CD14-positive monocyte (primary cell): Measurements from ENCODE around the gene NUP205. TPM values are rescaled to one million over a fixed set of nuclear protein-coding genes. Genes with fewer than 3 reads are reported as not detected.

ENCODE experiments used
- DNase-seq, 3 donors: peaks; one replicate each; pipeline ENCODE4 v3.0.0-alpha.2; 2011 to 2022
- H2AFZ ChIP-seq: 2 replicates; pipeline ENCODE4 v1.6.0; 2012; ENCODE audit warnings: mild to moderate bottlenecking, low read depth, low read length, inconsistent platforms; ENCODE audit not compliant: insufficient read depth, poor library complexity, severe bottlenecking
- H3K27ac ChIP-seq, 2 donors: 1 replicate in 1 of 2; 2 replicates in 1 of 2; pipeline ENCODE4 v1.5.1; 2012 to 2013; ENCODE audit warnings: low read length in 2 of 2, control low read depth in 1 of 2, inconsistent platforms in 1 of 2, low read depth in 1 of 2, mild to moderate bottlenecking in 1 of 2
- H3K27me3 ChIP-seq, 2 donors: one replicate each; pipeline versions ENCODE4 v1.6.0 to v1.6.1; 2011 to 2013; ENCODE audit warnings: low read length in 2 of 2; ENCODE audit not compliant: control insufficient read depth in 2 of 2, insufficient read depth in 2 of 2
- H3K36me3 ChIP-seq, 2 donors: replicated peaks in 1 of 2; 1 replicate in 1 of 2; 2 replicates in 1 of 2; pipeline versions ENCODE4 v1.5.1 to v1.6.1; 2012 to 2013; ENCODE audit warnings: low read length in 2 of 2, control low read depth in 1 of 2, inconsistent platforms in 1 of 2, mild to moderate bottlenecking in 1 of 2; ENCODE audit not compliant: insufficient read depth in 2 of 2, control insufficient read depth in 1 of 2
- H3K4me1 ChIP-seq, 2 donors: 1 replicate in 1 of 2; 2 replicates in 1 of 2; pipeline versions ENCODE4 v1.5.1 to v1.6.1; 2012 to 2013; ENCODE audit warnings: low read length in 2 of 2, control low read depth in 1 of 2, inconsistent platforms in 1 of 2, mild to moderate bottlenecking in 1 of 2, moderate library complexity in 1 of 2; ENCODE audit not compliant: insufficient read depth in 2 of 2, control insufficient read depth in 1 of 2
- H3K4me2 ChIP-seq: replicated peaks from 2 replicates; pipeline ENCODE3; 2012; ENCODE audit warnings: low read length, moderate library complexity, mild to moderate bottlenecking; ENCODE audit not compliant: poor library complexity, severe bottlenecking; ENCODE audit errors: extremely low read depth
- H3K4me3 ChIP-seq, 3 experiments: fragments of 200-600 bp in 1 of 3; sonication (generic) in 1 of 3; replicated peaks in 1 of 3; 1 replicate in 2 of 3; 2 replicates in 1 of 3; pipeline ENCODE4 v1.5.1; 2011 to 2013; ENCODE audit warnings: low read length in 3 of 3, mild to moderate bottlenecking in 3 of 3, control low read depth in 2 of 3, low read depth in 2 of 3, inconsistent platforms in 1 of 3, moderate library complexity in 1 of 3
- H3K79me2 ChIP-seq: 2 replicates; pipeline ENCODE4 v1.6.0; 2012; ENCODE audit warnings: mild to moderate bottlenecking, control low read depth, inconsistent platforms, low read length, moderate library complexity; ENCODE audit not compliant: insufficient read depth
- H3K9ac ChIP-seq: 2 replicates; pipeline ENCODE4 v1.6.0; 2017; ENCODE audit warnings: low read length, mild to moderate bottlenecking; ENCODE audit not compliant: insufficient read depth, poor library complexity, severe bottlenecking
- H3K9me3 ChIP-seq, 2 donors: replicated peaks in 1 of 2; 1 replicate in 1 of 2; 2 replicates in 1 of 2; pipeline versions ENCODE4 v1.5.1 to v1.6.1; 2012 to 2013; ENCODE audit warnings: low read length in 2 of 2, control low read depth in 1 of 2; ENCODE audit not compliant: control insufficient read depth in 1 of 2, insufficient read depth in 1 of 2
- H4K20me1 ChIP-seq: 2 replicates; pipeline ENCODE4 v1.6.0; 2012; ENCODE audit warnings: mild to moderate bottlenecking, low read length, control low read depth, moderate library complexity; ENCODE audit not compliant: insufficient read depth
- H3K27ac Mint-ChIP-seq, 7 donors: one replicate each; pipeline ENCODE4 v1.8.0; 2020; ENCODE audit warnings: mild to moderate bottlenecking in 7 of 7, mixed read lengths in 7 of 7, moderate library complexity in 6 of 7, inconsistent platforms in 2 of 7
- H3K27me3 Mint-ChIP-seq, 3 donors: one replicate each; pipeline ENCODE4 v1.8.0; 2021 to 2022; ENCODE audit warnings: low read depth in 3 of 3, mild to moderate bottlenecking in 3 of 3, mixed read lengths in 3 of 3, moderate library complexity in 3 of 3, inconsistent platforms in 1 of 3
- H3K36me3 Mint-ChIP-seq, 2 donors: one replicate each; pipeline ENCODE4 v1.8.0; 2020; ENCODE audit warnings: mixed read lengths in 2 of 2, inconsistent platforms in 1 of 2, mild to moderate bottlenecking in 1 of 2
- H3K4me1 Mint-ChIP-seq: one replicate; pipeline ENCODE4 v1.8.0; 2020; ENCODE audit warnings: mild to moderate bottlenecking, mixed read lengths
- H3K4me3 Mint-ChIP-seq, 2 donors: one replicate each; pipeline ENCODE4 v1.8.0; 2020; ENCODE audit warnings: mild to moderate bottlenecking in 2 of 2, mixed read lengths in 2 of 2, moderate library complexity in 1 of 2
- H3K9me3 Mint-ChIP-seq, 7 donors: one replicate each; pipeline ENCODE4 v1.8.0; 2020 to 2022; ENCODE audit warnings: mixed read lengths in 7 of 7, mild to moderate bottlenecking in 6 of 7, moderate library complexity in 6 of 7, inconsistent platforms in 2 of 7
- CTCF ChIP-seq: fragments of 200-600 bp; IDR thresholded peaks from one replicate; pipeline ENCODE4 v1.8.0; 2022; ENCODE audit warnings: antibody characterized with exemption, mild to moderate bottlenecking
- WGBS: methylation state at CpG from one replicate; pipeline ENCODE4 v1.1.5; 2013; ENCODE audit warnings: missing lambda C conversion rate; ENCODE audit not compliant: insufficient coverage; 5-methylcytosine and 5-hydroxymethylcytosine counted together
- intact Hi-C, 2 donors: fragments of 100-400 bp; cut with micrococcal nuclease; formaldehyde crosslinking; loops; one replicate each; pipeline versions ENCODE4 v1.15.0 to v1.15.1; 2023
- polyA plus RNA-seq, 3 donors: library from polyadenylated mRNA; depleted of rRNA in 1 of 3; unstranded in 2 of 3; stranded (reverse) in 1 of 3; fragments of 300-500 nt in 2 of 3; fragments of >200 nt in 1 of 3; fragmentation: Illumina TruSeq in 2 of 3; gene quantifications; 1 replicate in 2 of 3; 2 replicates in 1 of 3; pipeline ENCODE4 v1.2.3, GENCODE V29; 2012 to 2021

The NUP205 gene
- polyA plus RNA-seq, 3 donors, result 10.9 to 15.2 (median 13.7) TPM

DNA sequence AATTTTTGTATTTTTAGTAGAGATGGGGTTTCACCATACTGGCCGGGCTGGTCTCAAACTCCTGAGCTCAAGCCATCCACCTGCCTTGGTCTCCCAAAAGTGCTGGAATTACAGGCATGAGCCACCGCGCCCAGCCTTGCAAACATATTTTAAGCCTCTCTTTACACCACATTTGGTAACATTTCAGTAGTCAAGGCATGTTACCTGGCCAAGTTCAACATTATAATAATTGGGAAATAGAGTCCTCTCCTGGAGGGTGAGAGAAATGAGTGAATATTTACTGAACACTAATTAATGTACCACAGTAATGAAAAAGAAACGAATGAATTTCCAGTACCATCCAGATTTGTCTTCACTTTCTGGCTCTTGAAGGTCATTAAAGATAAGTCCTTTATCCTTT lies 37.8 kb upstream of the NUP205 start:
- no peak overlapping the region for H3K4me3 Mint-ChIP-seq
- H3K4me1 Mint-ChIP-seq, result peaks cover 11% of the 10 kb centered on the region
- H3K9ac ChIP-seq, result no peak overlapping the region
- no peaks in the 10 kb centered on the region for H3K36me3 ChIP-seq
- H3K4me2 ChIP-seq, result no peak overlapping the region
- no peak overlapping the region for H2AFZ ChIP-seq
- no peak overlapping the region for H3K4me3 ChIP-seq
- H3K27ac ChIP-seq, result no peak overlapping the region
- no peak for DNase-seq
- H3K79me2 ChIP-seq, result no peaks in the 10 kb centered on the region
- H3K27me3 Mint-ChIP-seq, result peaks cover 0 to 3% (median 2%) of the 10 kb centered on the region in 3 donors
- H4K20me1 ChIP-seq, result no peaks in the 10 kb centered on the region
- H3K4me1 ChIP-seq, result peaks cover 7% of the 10 kb centered on the region in 2 donors
- WGBS, result no CpG with 5 or more reads among the region's 4 CpGs
- no peaks in the 10 kb centered on the region for H3K27me3 ChIP-seq
- peak overlapping the region in 1 of 7 donors; percentile 18 for H3K27ac Mint-ChIP-seq
- no peak for TF ChIP-seq CTCF
- intact Hi-C loops, result loop anchor here in 1 of 2 donors (10.0 kb wide), 1 partner anchor 145 kb away; the partner anchor contains the start of gene STMP1
- peaks cover 4 to 10% (median 6%) of the 10 kb centered on the region in 7 donors for H3K9me3 Mint-ChIP-seq
- no peaks in the 10 kb centered on the region for H3K36me3 Mint-ChIP-seq
- H3K9me3 ChIP-seq, result no peaks in the 10 kb centered on the region

GRCh38 chr7:135522509-135522908 lies 35.2 kb upstream of the NUP205 start:
- H3K79me2 ChIP-seq, result no peaks in the 10 kb centered on the region
- peaks cover 2 to 3% (median 2%) of the 10 kb centered on the region in 3 donors for H3K27me3 Mint-ChIP-seq
- no peak overlapping the region for H3K4me3 Mint-ChIP-seq
- peak in 2 of 3 donors; percentile 15 to 34 for DNase-seq
- no peaks in the 10 kb centered on the region for H3K27me3 ChIP-seq
- peaks cover 11% of the 10 kb centered on the region for H3K4me1 Mint-ChIP-seq
- no peaks in the 10 kb centered on the region for H3K9me3 ChIP-seq
- H3K9ac ChIP-seq, result no peak overlapping the region
- TF ChIP-seq CTCF, result no peak
- H3K4me2 ChIP-seq, result no peak overlapping the region
- H3K4me1 ChIP-seq, result peaks cover 7% of the 10 kb centered on the region in 2 donors
- H3K9me3 Mint-ChIP-seq, result peaks cover 4 to 10% (median 6%) of the 10 kb centered on the region in 7 donors
- no peaks in the 10 kb centered on the region for H4K20me1 ChIP-seq
- intact Hi-C loops, result no loop called here
- H3K27ac Mint-ChIP-seq, result peak overlapping the region in 5 of 7 donors; percentile 37 to 89 (median 80)
- no peaks in the 10 kb centered on the region for H3K36me3 Mint-ChIP-seq
- no peaks in the 10 kb centered on the region for H3K36me3 ChIP-seq
- WGBS, result no CpG with 5 or more reads among the region's 6 CpGs
- H3K4me3 ChIP-seq, result no peak overlapping the region
- no peak overlapping the region for H3K27ac ChIP-seq
- H2AFZ ChIP-seq, result peak overlapping the region; percentile 29
